Neural cell (in vitro differentiated cells): ENCODE measurements around the gene BCAS1. TPM values are rescaled to one million over a fixed set of nuclear protein-coding genes. Genes with fewer than 3 reads are reported as not detected.

Experiments
- H2AFZ ChIP-seq: fragments of 200-600, 300-800 bp; sonication (generic), shearing (Covaris generic); 2 replicates; pipeline ENCODE4 v1.6.0; 2014; ENCODE audit warnings: low read depth, mild to moderate bottlenecking, antibody characterized with exemption, low read length, moderate library complexity
- H3F3A ChIP-seq: fragments of 200-600 bp; shearing (Covaris generic); 2 replicates; pipeline ENCODE4 v1.6.1; 2016; ENCODE audit warnings: mild to moderate bottlenecking, moderate library complexity, mixed read lengths, antibody characterized with exemption, low read length; ENCODE audit not compliant: insufficient read depth, poor library complexity, severe bottlenecking
- H3K27ac ChIP-seq: fragments of 200-600, 300-800 bp; sonication (generic), shearing (Covaris generic); 2 replicates; pipeline ENCODE4 v1.5.1; 2014; ENCODE audit warnings: mild to moderate bottlenecking, low read length, moderate library complexity
- H3K27me3 ChIP-seq: fragments of 300-800, 200-600 bp; sonication (generic), shearing (Covaris generic); 2 replicates; pipeline ENCODE4 v1.6.0; 2014; ENCODE audit warnings: mild to moderate bottlenecking, low read depth, low read length, moderate library complexity; ENCODE audit not compliant: insufficient read depth
- H3K36me3 ChIP-seq: fragments of 300-800, 200-600 bp; sonication (generic), shearing (Covaris generic); 2 replicates; pipeline ENCODE4 v1.5.1; 2014; ENCODE audit warnings: mild to moderate bottlenecking, antibody characterized with exemption, low read length, moderate library complexity; ENCODE audit not compliant: insufficient read depth
- H3K4me2 ChIP-seq: fragments of 300-800, 200-600 bp; sonication (generic), shearing (Covaris generic); 2 replicates; pipeline ENCODE4 v1.6.0; 2014; ENCODE audit warnings: mild to moderate bottlenecking, low read length
- H3K4me3 ChIP-seq: fragments of 300-800, 200-600 bp; sonication (generic), shearing (Covaris generic); 2 replicates; pipeline ENCODE4 v1.5.1; 2014; ENCODE audit warnings: mild to moderate bottlenecking, low read length, moderate library complexity
- H3K79me2 ChIP-seq: fragments of 200-600 bp; shearing (Covaris generic); replicated peaks from 2 replicates; pipeline ENCODE4 v1.6.0; 2014; ENCODE audit warnings: mild to moderate bottlenecking, low read length, moderate library complexity; ENCODE audit not compliant: insufficient read depth
- H3K9ac ChIP-seq: fragments of 300-800, 200-600 bp; sonication (generic), shearing (Covaris generic); 2 replicates; pipeline ENCODE4 v1.6.1; 2016; ENCODE audit warnings: mild to moderate bottlenecking, low read length, mixed read lengths
- H3K9me2 ChIP-seq: fragments of 200-600 bp; shearing (Covaris generic); 2 replicates; pipeline ENCODE4 v1.6.1; 2016; ENCODE audit warnings: mild to moderate bottlenecking, low read length, mixed read lengths; ENCODE audit not compliant: insufficient read depth
- H3K9me3 ChIP-seq: fragments of 200-600, 300-800 bp; sonication (generic), shearing (Covaris generic); 2 replicates; pipeline ENCODE4 v1.6.1; 2016; ENCODE audit warnings: mild to moderate bottlenecking, mixed run types, low read length, moderate library complexity, mixed read lengths
- H4K20me1 ChIP-seq: fragments of 200-600 bp; shearing (Covaris generic); 2 replicates; pipeline ENCODE4 v1.6.1; 2016; ENCODE audit warnings: mild to moderate bottlenecking, mixed run types; ENCODE audit not compliant: insufficient read depth
- CTCF ChIP-seq: fragments of 450-650 bp; IDR thresholded peaks from 2 replicates; pipeline ENCODE4 v1.5.1; 2014; ENCODE audit warnings: antibody characterized with exemption, mild to moderate bottlenecking, moderate library complexity; ENCODE audit not compliant: poor library complexity, severe bottlenecking
- EZH2 ChIP-seq: fragments of 200-600, 300-800 bp; shearing (Covaris generic), sonication (generic); IDR thresholded peaks from 2 replicates; pipeline ENCODE4 v1.6.1; 2014; ENCODE audit warnings: antibody characterized with exemption, low read length, borderline replicate concordance, mild to moderate bottlenecking; ENCODE audit not compliant: insufficient read depth, poor library complexity, severe bottlenecking
- MXI1 ChIP-seq: fragments of 450-650 bp; conservative IDR thresholded peaks from 2 replicates; pipeline ENCODE4 v1.6.1; 2014; ENCODE audit warnings: antibody characterized with exemption, mild to moderate bottlenecking; ENCODE audit not compliant: poor library complexity, severe bottlenecking
- POLR2AphosphoS5 ChIP-seq: IDR thresholded peaks from 2 replicates; pipeline ENCODE4 v1.6.1; 2012
- RAD21 ChIP-seq: fragments of 450-650 bp; conservative IDR thresholded peaks from 2 replicates; pipeline ENCODE4 v1.6.1; 2014; ENCODE audit warnings: antibody characterized with exemption, mild to moderate bottlenecking, moderate library complexity
- REST ChIP-seq: IDR thresholded peaks from 2 replicates; pipeline ENCODE4 v1.6.1; 2012; ENCODE audit warnings: borderline replicate concordance
- TAF1 ChIP-seq: IDR thresholded peaks from 2 replicates; pipeline ENCODE4 v1.6.1; 2012; ENCODE audit warnings: low read depth
- polyA plus RNA-seq: library from polyadenylated mRNA; depleted of rRNA; stranded (reverse); fragments of >200 nt; gene quantifications from 2 replicates; pipeline ENCODE4 v1.2.3, GENCODE V29; 2014

Gene BCAS1
- polyA plus RNA-seq, 1 donor from 2014 or later = not detected

DNA sequence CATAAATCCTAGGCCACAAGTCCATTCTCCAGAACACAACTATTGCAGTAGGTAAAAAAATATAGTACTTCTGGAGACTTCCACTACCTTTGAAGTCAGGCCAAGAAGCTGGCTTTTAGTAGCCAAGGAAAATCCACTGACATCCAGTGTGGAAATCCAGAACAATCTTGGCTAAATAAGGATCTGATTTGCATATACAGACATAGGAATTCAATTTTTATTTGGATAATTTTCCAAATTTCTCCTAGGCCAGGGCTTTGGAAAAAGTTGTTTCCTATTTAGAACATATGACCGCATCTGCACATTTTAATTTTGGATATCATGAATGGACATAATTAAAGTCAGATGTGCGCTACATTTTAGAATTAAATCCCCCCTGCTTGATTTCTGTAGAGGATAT is 100.2 kb downstream of the BCAS1 start:
- TF ChIP-seq TAF1 (no peak), EZH2 (no peak)
- H4K20me1 ChIP-seq = no peaks in the 10 kb centered on the region
- no peak overlapping the region for H3K9ac ChIP-seq
- no peaks in the 10 kb centered on the region for H3K79me2 ChIP-seq
- H3K27ac ChIP-seq = no peak overlapping the region
- no peak overlapping the region for H3K4me2 ChIP-seq
- no peaks in the 10 kb centered on the region for H3K9me3 ChIP-seq
- H3F3A ChIP-seq = no peaks in the 10 kb centered on the region
- no peaks in the 10 kb centered on the region for H3K27me3 ChIP-seq
- no peaks in the 10 kb centered on the region for H3K36me3 ChIP-seq
- no peak overlapping the region for H2AFZ ChIP-seq
- H3K4me3 ChIP-seq = no peak overlapping the region
- no peaks in the 10 kb centered on the region for H3K9me2 ChIP-seq

- Histone ChIP-seq H3K9me2 (no peaks in the 10 kb centered on the region), H3K9ac (no peak overlapping the region), H4K20me1 (no peaks in the 10 kb centered on the region), H3K27ac (no peak overlapping the region), H3K9me3 (no peaks in the 10 kb centered on the region), H3K27me3 (no peaks in the 10 kb centered on the region), H2AFZ (no peak overlapping the region), H3K4me3 (no peak overlapping the region), H3K4me2 (no peak overlapping the region), H3F3A (no peaks in the 10 kb centered on the region), H3K79me2 (no peaks in the 10 kb centered on the region), H3K36me3 (no peaks in the 10 kb centered on the region)
- TF ChIP-seq CTCF (no peak), MXI1 (no peak)
These were observed 102.9 kb downstream of the BCAS1 start for GRCh38 chr20:53967527-53967926.

GRCh38 chr20:53966774-53967398 is 103.5 kb downstream of the BCAS1 start:
- Histone ChIP-seq H3K27ac (no peak overlapping the region), H3K4me3 (no peak overlapping the region), H2AFZ (no peak overlapping the region), H3K9me2 (no peaks in the 10 kb centered on the region), H3K9me3 (no peaks in the 10 kb centered on the region), H3K9ac (no peak overlapping the region), H3K36me3 (no peaks in the 10 kb centered on the region), H3F3A (no peaks in the 10 kb centered on the region), H3K79me2 (no peaks in the 10 kb centered on the region), H3K27me3 (no peaks in the 10 kb centered on the region), H4K20me1 (no peaks in the 10 kb centered on the region), H3K4me2 (no peak overlapping the region)
- TF ChIP-seq TAF1 = no peak
- no peak for TF ChIP-seq REST
- TF ChIP-seq MXI1 = no peak
- no peak for TF ChIP-seq POLR2AphosphoS5
- TF ChIP-seq RAD21 = no peak
